Dermis lymphatic vessel endothelial cell (primary cell): ENCODE results near the gene PEX16. TPM values are rescaled to one million over a fixed set of nuclear protein-coding genes. Genes with fewer than 3 reads are reported as not detected.

Experiments used
- total RNA-seq: library from RNA; depleted of rRNA; stranded (reverse); fragments of >200 nt; gene quantifications from 2 replicates; pipeline ENCODE4 v1.2.1, GENCODE V29; 2014

PEX16 gene
- 30.3 and 35.9 TPM in 2 replicates for total RNA-seq

DNA sequence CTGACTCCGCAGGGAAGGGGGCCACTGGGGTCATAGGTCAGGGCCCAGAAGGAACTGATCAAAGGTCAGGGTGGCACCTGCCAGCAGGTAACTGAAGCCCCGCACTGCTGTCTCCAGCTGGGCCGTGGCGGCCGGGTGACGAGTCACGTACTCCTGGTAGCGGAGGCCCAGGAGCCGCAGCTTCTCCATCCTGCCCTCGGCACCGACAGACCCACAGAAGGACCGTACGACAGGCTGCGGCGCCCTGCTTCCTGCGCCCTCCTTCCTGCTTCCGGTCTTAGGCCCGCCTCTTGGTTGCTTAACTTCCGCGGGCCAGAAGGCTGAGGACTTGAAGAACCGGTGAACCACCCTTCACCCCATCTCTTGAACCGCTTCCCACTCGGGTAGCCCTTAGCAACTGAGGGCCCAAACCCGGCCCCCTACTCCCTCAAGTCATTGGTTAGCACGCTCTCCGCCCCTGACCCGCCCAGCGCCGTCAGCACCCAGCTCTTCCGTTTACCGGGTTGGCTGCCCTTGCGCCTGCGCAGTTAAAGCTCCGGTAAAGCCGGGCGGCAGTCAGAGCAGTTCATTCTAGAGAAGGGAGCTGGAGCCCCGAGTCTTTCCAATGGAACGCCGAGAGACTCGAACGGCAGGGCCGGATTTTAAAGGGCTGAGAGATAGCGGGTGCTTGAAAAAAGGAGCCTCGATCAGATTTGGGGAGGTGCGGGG lies at the start of gene PEX16:
TSS of gene PEX16 (minus strand) at position 255 of the 708 bp plus-strand sequence. CDS start at position 189, 66 bp downstream.

DNA sequence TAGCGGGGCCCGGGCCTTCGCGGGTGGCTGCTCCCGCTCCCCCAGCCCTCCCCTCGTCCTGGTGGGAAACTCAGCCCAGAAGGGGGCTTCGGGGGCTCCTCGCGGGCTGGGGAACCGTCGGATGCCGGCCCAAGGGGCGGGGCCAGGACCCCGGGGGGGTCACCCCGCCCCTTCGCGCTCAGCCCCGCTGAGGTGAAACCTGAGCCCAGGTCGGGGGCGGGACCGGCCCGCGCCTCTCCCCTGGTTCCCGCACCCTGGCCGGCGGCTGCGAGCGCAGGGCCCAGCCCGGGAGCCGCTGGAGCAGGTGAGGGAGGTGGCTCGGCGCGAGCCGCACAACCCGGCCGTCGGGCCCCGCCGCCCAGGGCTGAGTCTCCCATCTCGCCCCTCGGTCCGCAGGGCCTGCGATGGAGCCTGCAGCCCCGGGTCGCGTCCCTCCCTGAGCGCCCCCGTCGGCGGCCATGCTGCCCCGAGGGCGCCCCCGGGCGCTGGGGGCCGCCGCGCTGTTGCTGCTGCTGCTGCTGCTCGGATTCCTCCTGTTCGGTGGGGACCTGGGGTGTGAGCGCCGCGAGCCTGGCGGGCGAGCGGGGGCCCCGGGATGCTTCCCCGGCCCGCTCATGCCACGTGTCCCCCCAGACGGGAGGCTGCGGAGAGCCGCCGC lies 4.9 kb upstream of the PEX16 start, which contains the start of gene LARGE2:
TSS of gene LARGE2 (plus strand) at position 232 of the 658 bp plus-strand sequence. CDS start at position 459, 227 bp downstream.

DNA sequence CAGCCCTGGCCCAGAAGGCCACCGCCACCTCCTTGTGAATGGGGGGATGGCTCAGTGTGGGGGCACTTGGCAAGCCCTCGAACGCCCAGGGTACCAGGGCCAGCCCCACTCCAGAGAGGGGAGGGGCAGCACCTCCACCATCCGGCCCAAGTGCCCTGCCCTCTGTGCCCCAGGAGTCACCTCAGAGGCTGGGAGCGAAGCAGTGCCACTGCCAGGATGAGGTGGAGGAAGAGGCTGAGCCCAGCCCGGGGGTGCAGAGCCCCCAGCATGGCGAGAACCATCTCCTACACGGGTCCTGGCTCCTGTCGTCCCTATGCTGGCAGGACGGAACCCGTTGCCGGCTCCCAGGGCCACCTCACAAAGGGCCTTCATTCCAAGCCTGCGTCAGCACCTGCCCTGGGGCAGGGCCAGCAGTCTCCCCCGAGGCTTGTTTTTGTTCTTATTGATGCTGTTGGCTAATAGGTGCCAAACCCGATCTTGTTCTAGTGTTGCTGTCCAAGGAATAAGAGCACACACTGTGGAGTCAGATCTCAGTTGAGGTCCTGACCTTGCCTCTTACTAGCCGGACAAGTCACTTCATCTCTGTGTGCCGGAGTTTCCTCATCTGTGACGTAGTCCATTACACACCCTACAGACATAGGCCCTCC lies 10.6 kb downstream of the PEX16 start, which contains the start of gene FREY1:
TSS of gene FREY1 (minus strand) at position 307 of the 647 bp plus-strand sequence. CDS start at position 281, 26 bp downstream.

DNA sequence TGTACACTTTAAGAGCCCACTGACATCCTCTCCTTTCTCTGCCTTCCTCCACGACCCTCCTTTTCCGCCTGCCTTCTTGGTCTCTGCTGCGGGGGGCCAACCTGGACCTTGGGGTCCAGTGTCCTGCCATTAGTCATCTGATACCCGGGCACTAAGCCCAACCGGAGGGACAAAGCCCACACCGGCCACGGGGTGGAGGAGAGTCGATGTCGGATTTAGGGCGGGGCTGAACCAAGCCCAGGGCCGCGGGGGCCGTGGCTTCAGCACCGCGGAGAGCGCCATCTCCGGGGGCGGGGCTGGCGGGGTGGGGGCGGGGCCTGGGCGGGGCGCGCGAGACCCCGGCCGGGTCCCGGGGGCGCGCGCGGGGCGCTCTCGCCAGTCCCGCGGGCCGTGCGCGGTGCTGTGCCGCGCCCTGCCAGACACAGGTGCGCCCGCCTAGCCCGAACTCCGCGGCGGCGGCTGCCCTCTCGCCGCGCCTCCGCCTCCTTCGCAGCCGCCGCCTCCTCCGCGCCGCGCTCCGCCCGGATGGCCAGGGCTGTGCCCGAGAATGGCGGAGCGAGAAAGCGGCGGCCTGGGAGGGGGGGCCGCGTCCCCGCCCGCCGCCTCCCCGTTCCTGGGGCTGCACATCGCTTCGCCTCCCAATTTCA lies 32.3 kb downstream of the PEX16 start, which contains the start of gene MAPK8IP1:
TSS of gene MAPK8IP1 (plus strand) at position 378 of the 647 bp plus-strand sequence. CDS start at position 548, 170 bp downstream.

Other genes starting within 250 kb of the PEX16 start
- 3.9 and 4.4 TPM in 2 replicates for gene SLC35C1, start 112.7 kb downstream of the PEX16 start, total RNA-seq
- 6.9 and 8.9 TPM in 2 replicates for gene CRY2, start 70.4 kb downstream of the PEX16 start, total RNA-seq
- 1.5 and 2.0 TPM in 2 replicates for gene MAPK8IP1, start 32.2 kb downstream of the PEX16 start, total RNA-seq
- gene FREY1, start 10.6 kb downstream of the PEX16 start, total RNA-seq = 0.77 and 0.87 TPM in 2 replicates
- not detected in 2 replicates for gene LARGE2, start 4.8 kb upstream of the PEX16 start, total RNA-seq
- gene PHF21A, start 203.6 kb upstream of the PEX16 start, total RNA-seq = 6.1 and 7.2 TPM in 2 replicates